ENCODE results near the gene PYGL.

The PYGL gene

GRCh38 chr14:50871914-50872732, 72.2 kb downstream of the PYGL start, which contains the start of gene ABHD12B:
ABHD12B (plus strand) TSS chr14:50872053; CDS start chr14:50872175, 122 bp downstream.
- DNase-seq (ENCODE audit: low read depth) = no peak

DNA sequence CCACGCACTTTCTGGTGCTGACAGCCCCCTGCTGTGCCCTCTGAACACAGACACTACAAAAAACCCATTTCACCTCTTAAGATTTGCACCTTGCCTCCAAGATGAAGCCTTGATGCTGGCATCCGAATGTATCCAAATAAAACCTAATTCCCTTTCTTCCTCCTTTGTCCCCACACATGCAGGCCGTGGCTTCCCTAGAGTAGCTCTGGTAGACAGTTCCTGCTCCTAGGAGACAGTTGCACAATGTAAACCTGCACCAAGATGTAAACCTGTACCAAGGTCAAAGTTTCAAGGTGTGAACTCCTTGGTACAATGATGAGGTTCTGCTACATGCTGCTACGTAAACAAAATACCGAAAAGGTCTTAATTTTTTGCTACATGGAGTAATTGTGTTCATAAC, 73.1 kb downstream of the PYGL start:
- DNase-seq (ENCODE audit: low read depth) = no peak

DNA sequence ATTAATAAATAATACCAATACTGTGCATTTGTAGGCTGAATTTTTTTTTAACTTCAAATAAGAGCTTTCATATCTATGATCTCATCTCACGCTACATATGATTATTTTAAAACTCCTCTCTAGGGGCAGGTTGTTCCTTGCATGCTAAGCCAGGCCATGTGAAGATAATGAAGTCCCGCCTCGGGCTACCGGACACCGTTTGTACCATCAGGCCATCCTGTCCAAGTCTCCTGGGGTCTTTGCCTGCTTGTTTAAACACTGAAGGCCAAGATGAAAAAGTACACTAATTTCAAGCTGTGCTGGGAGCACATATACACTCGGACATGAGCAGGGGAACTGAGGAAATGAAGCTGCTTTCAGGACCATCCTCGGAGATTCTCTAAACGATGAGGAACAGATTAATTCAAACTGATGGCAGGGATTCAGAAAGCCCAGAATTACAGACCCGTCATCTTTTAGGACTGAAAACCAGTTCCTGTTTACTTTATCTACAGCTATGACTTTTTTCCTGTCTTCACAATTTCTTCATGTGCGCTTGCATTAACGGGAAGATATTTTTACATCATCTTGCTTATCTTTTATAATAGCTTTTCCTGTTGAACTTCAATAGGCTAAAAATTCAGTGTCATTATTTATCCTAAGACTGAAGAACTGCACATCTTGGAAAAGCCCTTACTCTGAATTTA, 78.7 kb downstream of the PYGL start:
- no peak for DNase-seq (ENCODE audit: low read depth)

GRCh38 chr14:50864946-50865345, 79.3 kb downstream of the PYGL start:
- no peak for DNase-seq (ENCODE audit: low read depth)

GRCh38 chr14:50864237-50864636, 80.0 kb downstream of the PYGL start:
- no peak for DNase-seq (ENCODE audit: low read depth)

- no peak for DNase-seq (ENCODE audit: low read depth)
Measured at GRCh38 chr14:50862036-50862570, 82.2 kb downstream of the PYGL start.

- peak; percentile 69 for DNase-seq (ENCODE audit: low read depth)
Measured at GRCh38 chr14:50860478-50861086, 83.7 kb downstream of the PYGL start.

DNA sequence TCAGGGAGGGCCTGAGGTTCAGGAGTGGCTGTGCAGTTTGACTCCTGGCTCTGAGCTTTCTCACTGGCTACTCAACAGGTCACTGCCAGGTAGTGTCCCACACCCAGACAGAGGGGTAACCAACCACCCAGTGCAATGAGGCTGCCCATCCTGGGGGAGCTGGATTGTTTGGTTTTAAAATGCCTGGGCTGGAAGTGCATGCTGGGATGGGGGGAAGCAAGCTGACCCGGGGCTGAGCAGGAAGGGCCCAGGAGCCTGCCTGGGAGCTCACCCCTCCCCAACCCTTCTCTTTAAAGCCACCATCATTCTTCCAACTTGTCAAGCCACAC, 85.0 kb downstream of the PYGL start:
- DNase-seq (ENCODE audit: low read depth) = no peak

GRCh38 chr14:50856660-50857059, 87.6 kb downstream of the PYGL start:
- DNase-seq (ENCODE audit: low read depth) = no peak

GRCh38 chr14:50855558-50855957, 88.7 kb downstream of the PYGL start:
- no peak for DNase-seq (ENCODE audit: low read depth)
